PC-9 (cell line): ENCODE measurements around the gene TBCB.

ENCODE experiments used
- CTCF ChIP-seq: fragments of 200-600 bp; sonication (generic); conservative IDR thresholded peaks from 2 replicates; pipeline ENCODE4 v1.6.1; 2017; ENCODE audit warnings: mixed run types, antibody characterized with exemption, mild to moderate bottlenecking, moderate library complexity
- EZH2 ChIP-seq: fragments of 200-600 bp; sonication (generic); IDR thresholded peaks from 2 replicates; pipeline ENCODE4 v1.8.0; 2017; ENCODE audit warnings: antibody characterized with exemption, low read depth

- TF ChIP-seq CTCF (no peak), EZH2 (no peak)
Measured at GRCh38 chr19:36092566-36092965, 22.7 kb upstream of the TBCB start.
